DND-41 (cell line): ENCODE data around the gene NR6A1.

Source experiments
- CTCF ChIP-seq: IDR thresholded peaks from 2 replicates; pipeline ENCODE4 v1.5.1; 2012; ENCODE audit warnings: borderline replicate concordance, low read length, moderate library complexity, mild to moderate bottlenecking; ENCODE audit not compliant: poor library complexity, severe bottlenecking; ENCODE audit errors: extremely low read depth
- EZH2 ChIP-seq: IDR thresholded peaks from 3 replicates; pipeline ENCODE4 v1.6.1; 2012; ENCODE audit warnings: borderline replicate concordance, low read depth, mild to moderate bottlenecking, moderate library complexity, low read length, inconsistent platforms; ENCODE audit not compliant: severe bottlenecking

GRCh38 chr9:124779368-124780059 lies 8.4 kb upstream of the NR6A1 start:
- TF ChIP-seq CTCF: no peak
- TF ChIP-seq EZH2: no peak
